Measurements from ENCODE around the gene SPAG6.

Gene SPAG6

GRCh38 chr10:22464966-22465629 lies 119.8 kb downstream of the SPAG6 start:
- H3K27ac ChIP-seq: no peak overlapping the region
- ChIA-PET CTCF (no interaction called here), POLR2A (ENCODE audit: low non-redundant PET) (no interaction called here)
- DNase-seq (ENCODE audit: low spot score): no peak
- TF ChIP-seq, protein P1, sequence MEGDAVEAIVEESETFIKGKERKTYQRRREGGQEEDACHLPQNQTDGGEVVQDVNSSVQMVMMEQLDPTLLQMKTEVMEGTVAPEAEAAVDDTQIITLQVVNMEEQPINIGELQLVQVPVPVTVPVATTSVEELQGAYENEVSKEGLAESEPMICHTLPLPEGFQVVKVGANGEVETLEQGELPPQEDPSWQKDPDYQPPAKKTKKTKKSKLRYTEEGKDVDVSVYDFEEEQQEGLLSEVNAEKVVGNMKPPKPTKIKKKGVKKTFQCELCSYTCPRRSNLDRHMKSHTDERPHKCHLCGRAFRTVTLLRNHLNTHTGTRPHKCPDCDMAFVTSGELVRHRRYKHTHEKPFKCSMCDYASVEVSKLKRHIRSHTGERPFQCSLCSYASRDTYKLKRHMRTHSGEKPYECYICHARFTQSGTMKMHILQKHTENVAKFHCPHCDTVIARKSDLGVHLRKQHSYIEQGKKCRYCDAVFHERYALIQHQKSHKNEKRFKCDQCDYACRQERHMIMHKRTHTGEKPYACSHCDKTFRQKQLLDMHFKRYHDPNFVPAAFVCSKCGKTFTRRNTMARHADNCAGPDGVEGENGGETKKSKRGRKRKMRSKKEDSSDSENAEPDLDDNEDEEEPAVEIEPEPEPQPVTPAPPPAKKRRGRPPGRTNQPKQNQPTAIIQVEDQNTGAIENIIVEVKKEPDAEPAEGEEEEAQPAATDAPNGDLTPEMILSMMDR (conservative IDR thresholded peaks at IDR 0.05; ENCODE audit: low read depth): no peak

DNA sequence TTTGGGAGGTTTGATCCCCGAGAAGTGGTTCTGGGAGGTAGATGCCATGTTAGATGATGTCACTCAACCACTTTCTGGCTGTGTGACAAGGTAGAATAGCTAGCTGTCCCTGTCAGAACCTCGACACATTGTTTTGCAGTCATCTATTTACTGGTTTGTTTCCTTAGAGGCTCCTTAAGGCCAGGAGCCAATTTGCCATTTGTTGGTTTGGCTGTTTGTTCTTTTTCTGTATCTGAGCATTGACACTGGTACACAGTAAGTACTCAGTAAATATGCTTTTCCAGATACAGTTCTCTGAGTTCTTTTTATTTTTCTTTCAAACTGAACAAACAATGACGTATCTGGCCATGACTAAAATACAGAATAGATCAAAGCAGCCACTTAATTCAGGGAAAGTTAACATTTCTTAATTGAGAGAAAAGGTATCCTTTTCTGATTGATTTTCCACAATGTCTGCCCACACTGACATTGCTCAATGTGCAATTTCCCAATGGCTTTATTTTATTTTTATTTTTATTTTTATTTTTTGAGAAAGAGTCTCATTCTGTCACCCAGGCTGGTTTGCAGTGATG lies 121.6 kb downstream of the SPAG6 start:
- ChIA-PET POLR2A (ENCODE audit: low non-redundant PET) (no interaction called here), CTCF (no interaction called here)
- no peak for DNase-seq (ENCODE audit: low spot score)
- TF ChIP-seq, protein P1 (conservative IDR thresholded peaks at IDR 0.05; ENCODE audit: low read depth): no peak
- H3K27ac ChIP-seq: no peak overlapping the region

Data from RWPE1 (cell line).